Left hindlimb (tissue), 1 donor: Measurements from ENCODE around the gene FHIP1B.

Experiments used
- DNase-seq: peaks from one replicate; pipeline ENCODE4 v3.0.0-alpha.2; 2018

The FHIP1B gene

GRCh38 chr11:6238902-6239301 is 4.5 kb upstream of the FHIP1B start, which contains the start of gene CNGA4:
Gene CNGA4 (plus strand): TSS chr11:6239089. CDS start chr11:6239207, 118 bp downstream.
- no peak for DNase-seq

DNA sequence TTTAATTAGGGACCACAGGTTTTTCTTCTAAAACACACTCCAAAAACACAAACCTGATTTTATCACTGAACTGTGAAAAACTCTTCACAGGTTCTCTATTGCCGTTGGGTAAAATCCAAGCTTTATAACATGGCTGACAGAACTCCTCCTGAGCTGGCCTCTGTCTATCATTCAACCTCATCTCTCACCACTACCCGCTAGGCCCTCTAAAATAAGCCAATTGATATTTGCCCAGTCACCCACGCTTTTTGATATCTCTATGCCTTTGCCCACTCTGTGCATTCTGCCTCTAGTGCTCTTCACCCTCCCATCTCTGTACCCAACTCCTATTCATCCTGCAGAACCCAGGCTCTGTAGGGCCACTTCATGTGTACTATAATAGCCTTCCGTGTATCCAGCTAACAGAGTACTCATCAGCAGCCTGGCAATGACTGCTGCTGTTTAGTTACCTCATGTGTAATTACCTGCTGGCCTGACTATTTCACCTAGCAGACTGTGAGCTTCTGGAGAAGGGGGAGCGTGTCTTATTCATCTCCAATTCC is 3.4 kb upstream of the FHIP1B start:
- no peak for DNase-seq

GRCh38 chr11:6237266-6237665 is 2.8 kb upstream of the FHIP1B start:
- DNase-seq, result no peak

DNA sequence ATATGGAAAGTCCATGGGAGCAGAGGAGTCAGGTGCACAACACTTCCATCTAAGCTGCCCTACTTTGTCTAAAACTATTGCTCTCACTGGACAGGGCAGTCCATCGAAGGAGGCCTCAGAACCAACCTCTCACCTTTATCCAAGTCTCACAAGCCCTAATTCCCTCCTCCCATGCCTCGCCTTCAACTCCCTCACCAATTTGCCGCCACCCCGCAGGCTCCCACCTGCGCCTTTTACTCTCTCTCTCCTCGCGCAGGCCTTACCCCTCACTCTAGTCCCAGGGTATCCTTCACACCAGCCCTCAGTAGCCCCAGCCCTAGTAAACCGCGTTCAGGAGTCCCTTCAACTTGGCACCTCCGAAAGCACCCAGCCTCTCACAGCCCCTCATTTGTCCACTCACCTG is 451 bp downstream of the FHIP1B start:
- no peak for DNase-seq

GRCh38 chr11:6232899-6233298 is 1.5 kb downstream of the FHIP1B start:
- DNase-seq, result no peak

DNA sequence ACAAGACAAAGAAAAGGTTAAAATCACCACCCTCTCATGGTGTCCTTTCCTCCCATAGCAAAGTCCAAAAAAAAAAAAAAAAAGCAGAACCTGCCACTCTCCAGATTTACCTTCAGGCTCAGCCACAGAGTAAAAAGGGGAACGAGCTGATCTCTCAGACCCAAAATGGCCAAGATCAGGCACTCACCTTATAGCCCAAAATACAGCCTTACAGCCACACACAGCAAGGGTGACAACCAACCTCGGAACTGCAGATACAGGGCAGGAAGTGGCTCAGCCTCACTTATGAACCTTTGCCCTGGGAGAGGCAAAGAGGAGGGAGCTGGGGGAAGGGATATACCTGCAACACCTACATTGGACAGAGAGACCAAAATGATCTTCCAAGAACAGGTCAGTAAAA is 4.5 kb downstream of the FHIP1B start:
- no peak for DNase-seq

DNA sequence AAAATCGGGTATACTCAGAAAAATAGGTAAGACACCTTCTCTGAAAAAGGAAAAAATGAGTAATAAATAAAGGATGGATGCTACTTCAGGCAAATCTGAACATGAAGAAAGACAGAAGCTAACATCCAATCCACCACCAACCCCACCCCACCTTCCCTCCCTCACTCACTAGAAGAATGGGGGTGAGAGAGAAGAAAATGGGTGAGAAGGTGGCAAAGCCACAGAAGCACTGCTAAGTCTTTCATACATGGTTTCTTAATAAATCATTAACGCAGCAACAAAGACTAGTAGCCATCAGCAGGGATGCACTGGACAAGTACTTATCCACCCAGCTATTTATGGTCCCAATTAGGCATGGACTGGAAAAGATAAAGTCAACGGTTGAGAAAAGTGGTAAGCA is 5.9 kb downstream of the FHIP1B start:
- DNase-seq, result no peak

DNA sequence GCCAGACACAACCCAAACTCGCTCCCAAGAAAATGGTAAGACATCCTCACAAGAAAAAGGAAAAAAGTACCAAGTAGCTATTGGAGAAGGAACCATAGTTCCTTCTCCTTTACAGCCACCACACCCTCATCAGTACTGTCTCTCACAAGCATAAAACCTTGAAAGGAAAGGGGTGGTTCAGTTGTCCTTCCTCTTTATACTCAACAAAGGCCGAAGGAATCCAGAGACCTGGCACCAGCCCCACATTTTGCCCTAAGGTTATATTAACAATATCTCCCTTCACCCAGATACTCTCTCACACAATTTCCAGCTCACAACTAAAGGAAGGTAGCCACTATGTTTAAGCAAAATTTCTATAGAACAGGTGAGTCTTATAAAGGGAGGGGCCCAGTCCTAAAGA is 8.5 kb downstream of the FHIP1B start:
- DNase-seq, result no peak

DNA sequence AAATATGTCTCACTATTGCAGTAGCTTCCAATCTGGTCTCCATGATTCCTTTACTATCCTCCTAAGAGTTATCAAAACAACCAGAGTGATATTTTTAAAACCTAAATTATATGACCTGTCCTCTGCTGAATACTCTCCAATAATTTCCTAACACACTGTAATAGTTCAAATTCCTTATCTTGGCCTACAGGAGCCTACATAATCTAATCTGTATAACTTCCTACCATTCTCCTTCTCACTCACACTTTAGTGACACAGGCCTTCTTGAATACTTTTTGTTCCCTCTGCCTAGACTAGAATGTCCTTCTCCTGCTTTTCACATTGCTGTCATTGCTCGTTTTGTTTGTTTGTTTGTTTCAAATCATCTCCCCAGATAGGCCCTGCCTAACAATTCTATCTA is 9.4 kb downstream of the FHIP1B start:
- DNase-seq, result no peak

DNA sequence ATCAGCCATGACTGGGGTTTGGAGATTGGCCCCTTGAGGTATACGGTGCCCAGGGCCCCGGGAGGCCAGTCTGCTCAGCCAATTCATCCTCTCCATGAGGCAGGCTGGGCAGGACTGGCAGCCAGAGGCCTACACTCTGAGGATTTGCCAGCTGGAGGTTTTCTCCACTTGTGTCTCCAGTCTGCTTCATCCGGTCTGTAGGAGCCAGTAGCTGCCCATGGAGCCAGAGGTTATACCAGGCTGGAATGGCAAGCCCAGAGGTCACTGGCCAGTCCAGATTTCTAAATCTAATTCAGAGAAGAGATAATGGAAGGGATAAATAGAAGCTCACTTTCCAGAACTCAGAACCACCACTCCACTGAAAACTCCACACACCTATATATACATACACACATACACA is 10.0 kb downstream of the FHIP1B start:
- DNase-seq, result no peak

DNA sequence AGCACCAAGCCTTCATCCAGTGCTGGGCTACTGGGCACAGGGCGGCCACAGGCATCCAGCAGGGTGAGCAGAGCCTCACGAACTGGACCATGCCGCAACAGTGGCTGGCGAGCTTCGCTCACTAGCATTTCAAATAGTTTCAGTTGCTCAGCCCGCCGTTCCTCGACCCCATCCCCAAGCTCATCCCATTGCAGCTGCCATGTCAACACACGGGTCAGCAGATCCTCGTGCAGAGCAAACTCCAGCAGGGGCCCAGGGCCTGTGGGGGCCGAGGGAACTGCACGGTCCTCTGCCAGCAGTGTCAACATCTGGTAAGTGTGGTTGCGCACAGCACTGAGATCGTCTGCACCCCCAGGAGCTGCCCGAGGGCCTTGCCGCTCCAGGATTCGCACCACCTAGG is 10.6 kb downstream of the FHIP1B start:
- DNase-seq, result no peak

- no peak for DNase-seq
These were observed 15.1 kb downstream of the FHIP1B start for GRCh38 chr11:6219359-6219758.

DNA sequence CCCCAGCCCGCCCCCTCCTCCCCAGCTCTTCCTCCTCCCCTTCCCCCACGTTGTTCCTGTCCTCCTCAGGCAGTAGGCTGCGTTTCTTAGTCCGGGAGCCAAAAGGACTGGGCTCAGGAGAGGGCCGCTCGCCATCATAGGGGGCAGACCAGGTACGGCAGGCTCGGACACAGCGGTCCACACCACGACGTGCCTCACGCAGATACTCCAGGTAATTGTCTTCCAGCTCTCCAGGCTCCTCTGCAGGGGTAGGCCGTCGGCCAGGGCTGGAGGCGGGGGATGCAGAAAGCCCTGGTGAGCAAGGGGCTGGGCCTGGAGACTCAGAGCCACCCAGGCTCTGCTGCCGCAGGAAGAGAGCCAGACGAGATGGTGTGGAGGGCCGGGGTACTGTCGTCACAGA is 16.7 kb downstream of the FHIP1B start:
- DNase-seq, result no peak

DNA sequence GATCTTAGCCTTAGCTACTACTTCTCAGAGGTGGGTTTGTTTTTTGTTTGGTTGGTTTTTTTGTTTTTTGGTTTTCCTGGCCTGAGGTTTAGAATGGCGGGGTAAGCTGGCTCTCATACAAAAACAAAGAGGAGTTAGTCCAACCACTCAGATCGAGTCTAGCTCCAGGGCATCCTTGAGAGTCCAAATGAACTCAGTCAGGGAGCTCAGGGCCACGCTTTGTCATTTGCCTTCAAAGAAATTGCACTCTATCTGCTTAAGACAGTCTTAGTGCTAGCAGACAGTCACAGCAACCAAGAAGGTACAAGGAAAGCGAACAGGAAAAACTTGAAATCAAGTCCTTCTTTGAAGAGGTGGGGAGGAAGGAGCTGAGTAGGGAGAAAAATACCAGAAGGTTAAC is 17.9 kb downstream of the FHIP1B start:
- DNase-seq, result no peak

DNA sequence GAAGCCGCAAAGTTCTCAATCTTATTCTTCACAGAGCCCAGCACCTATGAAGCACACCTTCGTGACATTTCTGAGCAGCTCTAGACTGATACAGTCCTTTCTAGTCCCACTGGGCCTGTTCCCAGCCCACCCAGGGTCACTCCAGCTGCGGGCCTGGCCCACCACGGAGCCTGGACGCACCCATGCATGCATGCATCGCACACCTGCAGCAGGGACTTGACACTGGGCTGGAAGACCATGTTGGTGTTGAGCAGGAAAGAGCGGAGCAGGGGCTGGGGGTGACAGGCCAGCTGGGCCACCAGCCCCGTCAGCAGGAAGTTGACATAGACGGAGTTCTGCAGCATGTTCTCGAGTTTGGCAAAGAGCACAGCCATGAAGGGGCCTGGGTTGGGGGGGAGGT is 19.9 kb downstream of the FHIP1B start:
- DNase-seq, result no peak

GRCh38 chr11:6210274-6210955 is 24.0 kb downstream of the FHIP1B start:
- no peak for DNase-seq

DNA sequence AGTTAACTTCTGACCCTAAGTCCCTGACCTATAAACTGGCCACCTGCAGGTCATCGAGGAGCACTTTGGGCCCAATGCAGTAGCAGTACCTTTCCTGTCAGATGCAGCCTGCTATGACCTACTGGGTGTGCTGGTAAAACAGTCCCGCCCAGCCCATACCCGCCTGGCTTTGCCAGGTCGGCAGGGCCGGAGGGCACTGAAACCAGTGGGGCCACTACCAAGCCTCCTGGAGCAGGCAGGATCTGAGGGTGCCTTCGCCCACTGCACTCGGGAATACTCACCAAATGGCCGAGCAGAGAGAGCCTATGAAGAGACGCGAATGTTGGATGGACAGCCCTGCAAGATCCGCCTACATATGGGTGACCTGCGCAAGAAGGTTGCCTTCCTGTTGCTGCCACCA is 24.6 kb downstream of the FHIP1B start:
- DNase-seq, result no peak

DNA sequence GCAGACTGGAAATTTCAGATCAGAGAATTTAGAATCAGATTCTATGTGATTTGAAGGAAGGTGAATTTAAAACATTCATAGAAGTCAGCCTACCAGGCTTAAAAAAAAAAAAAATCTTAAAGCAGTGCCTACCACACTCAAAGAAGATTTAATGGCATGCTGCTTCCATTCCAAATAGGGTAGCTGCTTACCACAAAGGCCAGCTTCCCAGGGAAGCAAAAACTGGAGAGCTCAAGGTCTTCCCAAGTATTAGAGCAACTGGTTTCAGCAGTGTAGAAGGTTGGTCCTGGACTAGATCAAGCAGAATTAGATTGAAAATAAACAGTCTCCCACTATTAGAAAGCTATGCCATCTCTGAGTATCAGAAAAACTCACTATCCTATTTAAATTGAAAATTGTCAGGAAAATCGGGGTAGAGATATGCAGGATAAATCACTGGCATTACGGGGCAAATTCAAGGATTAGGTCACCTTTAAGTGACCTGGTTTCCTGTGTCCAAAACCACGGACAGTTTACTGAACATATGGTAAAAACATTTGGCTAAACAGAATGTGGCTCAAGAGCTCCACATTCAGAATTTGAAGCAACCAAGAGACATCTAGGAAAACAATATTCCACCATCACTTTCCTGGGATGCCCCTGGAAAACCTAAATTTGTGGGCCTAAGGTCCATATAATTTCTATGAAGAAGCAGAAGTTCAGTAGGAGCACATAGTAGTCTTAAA is 27.8 kb downstream of the FHIP1B start:
- no peak for DNase-seq

DNA sequence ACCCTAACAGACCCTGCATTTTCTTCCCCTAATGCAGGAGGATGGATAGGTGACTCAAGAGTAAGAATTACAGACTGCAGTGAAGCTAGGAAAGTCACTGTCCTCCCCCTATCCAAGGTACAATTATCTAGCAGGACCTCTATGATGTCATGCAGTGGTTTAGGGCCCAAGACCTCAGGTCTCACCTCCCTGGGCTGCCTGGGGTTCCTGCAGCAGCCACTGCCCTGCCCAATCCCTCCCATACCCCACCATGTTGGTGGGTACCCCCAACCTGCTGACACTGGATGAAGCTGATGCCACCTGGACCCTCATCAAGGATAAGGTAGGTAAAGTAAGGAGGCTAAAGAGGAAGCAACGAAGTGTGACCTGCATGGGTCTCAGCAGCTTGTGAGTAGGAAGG is 29.1 kb downstream of the FHIP1B start, which contains the start of gene C11orf42:
C11orf42 (plus strand) TSS at position 192 of the 400 bp plus-strand sequence; CDS start at position 251, 59 bp downstream.
- DNase-seq, result no peak

- DNase-seq, result no peak
These were observed 29.7 kb downstream of the FHIP1B start for GRCh38 chr11:6204706-6205105.

DNA sequence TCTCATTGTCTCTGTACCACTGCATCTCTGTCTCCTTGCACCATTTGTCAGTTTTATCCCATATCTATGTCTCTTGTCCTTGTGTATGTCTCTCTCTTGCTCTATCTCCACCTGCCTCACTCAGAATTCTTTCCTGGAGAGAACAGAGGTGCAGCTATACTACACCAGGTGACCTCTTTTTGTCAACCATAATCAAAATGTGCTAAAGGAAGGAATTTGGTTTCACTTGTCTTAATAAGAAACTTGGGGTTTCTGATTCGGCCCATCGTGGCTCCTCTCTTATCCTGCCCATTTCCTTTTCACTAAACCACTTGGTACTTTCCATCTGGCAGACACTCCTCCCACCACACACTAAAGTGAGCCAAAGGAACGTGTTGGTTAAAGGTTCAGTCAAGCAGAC is 31.1 kb downstream of the FHIP1B start:
- no peak for DNase-seq

DNA sequence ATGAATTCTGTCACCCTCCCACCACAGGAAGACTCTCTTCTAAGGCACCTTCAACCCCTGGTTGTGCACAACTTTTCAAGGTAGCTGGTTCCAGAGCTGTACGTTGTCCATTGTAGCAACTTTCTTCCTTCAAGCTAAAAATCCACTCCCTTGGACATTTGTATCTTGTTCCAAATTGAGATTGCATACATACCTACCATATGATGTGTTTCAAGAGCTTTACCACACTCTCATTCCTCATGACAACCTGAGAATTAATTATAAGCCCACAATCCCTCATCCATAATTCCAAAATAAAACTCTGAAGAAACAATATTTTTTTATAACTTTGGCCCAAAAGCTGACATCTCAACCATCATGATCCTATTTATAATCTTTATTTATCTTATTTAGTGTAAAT is 32.4 kb downstream of the FHIP1B start:
- no peak for DNase-seq

DNA sequence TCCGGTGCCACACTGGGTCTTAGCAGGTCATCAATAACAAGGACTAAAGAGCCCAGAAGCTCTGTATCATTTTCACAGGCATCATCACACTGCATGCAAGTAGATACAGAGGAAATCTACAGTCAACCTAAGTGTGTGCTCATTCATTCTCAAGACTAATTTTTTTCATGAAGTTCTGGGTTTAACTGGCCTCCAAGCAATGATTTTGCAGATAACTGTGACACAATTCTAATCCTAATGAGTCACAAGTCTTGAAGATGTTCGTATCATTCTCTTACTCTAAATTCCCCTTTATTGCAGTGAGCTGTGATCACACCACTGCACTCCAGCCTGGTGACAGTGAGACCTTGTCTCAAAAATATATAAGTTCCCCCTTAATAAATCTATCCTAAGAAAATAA is 33.0 kb downstream of the FHIP1B start:
- DNase-seq, result no peak

GRCh38 chr11:6200975-6201374 is 33.5 kb downstream of the FHIP1B start:
- no peak for DNase-seq
